Breast epithelium (tissue), 3 donors: ENCODE measurements around the gene COMMD9.

Experiments
- POLR2A ChIP-seq: fragments of 450-650 bp; IDR thresholded peaks from one replicate; pipeline ENCODE4 v1.6.1; 2016; ENCODE audit warnings: antibody characterized with exemption, mild to moderate bottlenecking, moderate library complexity
- POLR2AphosphoS5 ChIP-seq, 3 donors: sonication (generic); formaldehyde crosslinking; IDR thresholded peaks; one replicate each; pipeline ENCODE4 v1.6.1; 2017; ENCODE audit warnings: antibody characterized with exemption in 3 of 3
- TF ChIP-seq, protein P1 (sequence below), 3 donors: fragments of 450-650 bp; IDR thresholded peaks; one replicate each; pipeline ENCODE4 v1.5.1; 2016 to 2017; ENCODE audit warnings: antibody characterized with exemption in 3 of 3, mild to moderate bottlenecking in 3 of 3, moderate library complexity in 3 of 3

DNA sequence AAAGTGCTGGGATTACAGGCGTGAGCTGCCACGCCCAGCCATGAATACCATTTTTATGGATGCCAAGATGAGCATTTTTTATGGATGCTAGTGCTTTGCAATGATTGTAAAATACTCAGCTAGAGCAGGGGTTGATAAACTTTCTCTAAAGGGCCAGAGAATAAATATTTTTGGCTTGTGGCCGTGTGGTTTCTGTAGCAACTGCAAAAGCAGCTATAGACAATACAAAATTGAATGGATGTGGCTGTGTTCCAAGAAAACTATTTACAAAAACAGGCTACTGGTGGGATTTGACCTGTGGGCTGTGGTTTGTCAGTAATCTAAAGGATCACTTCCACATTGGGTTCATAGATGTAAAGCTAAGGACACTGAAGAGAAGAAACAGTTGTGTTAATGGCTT is 56.0 kb downstream of the COMMD9 start:
- TF ChIP-seq, protein P1, sequence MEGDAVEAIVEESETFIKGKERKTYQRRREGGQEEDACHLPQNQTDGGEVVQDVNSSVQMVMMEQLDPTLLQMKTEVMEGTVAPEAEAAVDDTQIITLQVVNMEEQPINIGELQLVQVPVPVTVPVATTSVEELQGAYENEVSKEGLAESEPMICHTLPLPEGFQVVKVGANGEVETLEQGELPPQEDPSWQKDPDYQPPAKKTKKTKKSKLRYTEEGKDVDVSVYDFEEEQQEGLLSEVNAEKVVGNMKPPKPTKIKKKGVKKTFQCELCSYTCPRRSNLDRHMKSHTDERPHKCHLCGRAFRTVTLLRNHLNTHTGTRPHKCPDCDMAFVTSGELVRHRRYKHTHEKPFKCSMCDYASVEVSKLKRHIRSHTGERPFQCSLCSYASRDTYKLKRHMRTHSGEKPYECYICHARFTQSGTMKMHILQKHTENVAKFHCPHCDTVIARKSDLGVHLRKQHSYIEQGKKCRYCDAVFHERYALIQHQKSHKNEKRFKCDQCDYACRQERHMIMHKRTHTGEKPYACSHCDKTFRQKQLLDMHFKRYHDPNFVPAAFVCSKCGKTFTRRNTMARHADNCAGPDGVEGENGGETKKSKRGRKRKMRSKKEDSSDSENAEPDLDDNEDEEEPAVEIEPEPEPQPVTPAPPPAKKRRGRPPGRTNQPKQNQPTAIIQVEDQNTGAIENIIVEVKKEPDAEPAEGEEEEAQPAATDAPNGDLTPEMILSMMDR (IDR thresholded peaks at IDR 0.05) = no peak
- TF ChIP-seq POLR2AphosphoS5 (IDR thresholded peaks at IDR 0.05) (no peak), POLR2A (no peak)
